OCI-LY3 (cell line): ENCODE measurements around the gene CDK5R1.
A peak's percentile ranks its signal among the peaks of the same experiment; 100 is the strongest.

ENCODE experiments used
- H2AFZ ChIP-seq: fragments of 200-600, 300-600 bp; shearing (Covaris generic); 2 replicates; pipeline ENCODE4 v1.6.0; 2014; ENCODE audit warnings: antibody characterized with exemption, low read depth, low read length
- H3K27ac ChIP-seq: fragments of 200-600, 300-600 bp; sonication (generic); 2 replicates; pipeline ENCODE4 v1.5.1; 2014; ENCODE audit warnings: mild to moderate bottlenecking, low read length, moderate library complexity, mixed read lengths
- H3K27me3 ChIP-seq: fragments of 200-600, 300-600 bp; sonication (generic); 2 replicates; pipeline ENCODE4 v1.6.1; 2014; ENCODE audit warnings: low read depth, low read length, mixed read lengths
- H3K36me3 ChIP-seq: fragments of 200-600, 300-600 bp; sonication (generic); replicated peaks from 2 replicates; pipeline ENCODE3; 2014; ENCODE audit warnings: low read depth, low read length, mixed read lengths
- H3K4me1 ChIP-seq: fragments of 300-600, 200-600 bp; sonication (generic); 2 replicates; pipeline ENCODE4 v1.6.1; 2014; ENCODE audit warnings: low read length, mixed read lengths
- H3K4me2 ChIP-seq: fragments of 200-600, 300-600 bp; sonication (generic); 2 replicates; pipeline ENCODE4 v1.6.1; 2014; ENCODE audit warnings: low read length, mixed read lengths
- H3K4me3 ChIP-seq: fragments of 300-600, 200-600 bp; sonication (generic); 2 replicates; pipeline ENCODE4 v1.5.1; 2014; ENCODE audit warnings: antibody characterized with exemption, mild to moderate bottlenecking, low read length, moderate library complexity
- H3K79me2 ChIP-seq: fragments of 300-600, 200-600 bp; shearing (Covaris generic); 2 replicates; pipeline ENCODE4 v1.6.1; 2014; ENCODE audit warnings: mild to moderate bottlenecking, low read length, mixed read lengths
- H3K9ac ChIP-seq: fragments of 300-600, 200-600 bp; shearing (Covaris generic); 2 replicates; pipeline ENCODE4 v1.6.0; 2014; ENCODE audit warnings: mild to moderate bottlenecking, low read length, moderate library complexity
- H3K9me3 ChIP-seq: fragments of 200-600, 300-600 bp; shearing (Covaris generic); 2 replicates; pipeline ENCODE4 v1.6.1; 2014; ENCODE audit warnings: low read length, mixed read lengths; ENCODE audit not compliant: insufficient read depth
- H4K20me1 ChIP-seq: fragments of 200-600, 300-600 bp; sonication (generic); 2 replicates; pipeline ENCODE4 v1.6.1; 2016; ENCODE audit warnings: low read length, mixed read lengths; ENCODE audit not compliant: insufficient read depth
- EZH2phosphoT487 ChIP-seq: fragments of 200-600 bp; shearing (Covaris generic); IDR thresholded peaks from 2 replicates; pipeline ENCODE4 v1.6.1; 2018; ENCODE audit warnings: antibody characterized with exemption, mixed run types, low read depth
- TF ChIP-seq, protein P1 (sequence below): fragments of 200-600, 300-600 bp; sonication (generic); IDR thresholded peaks from 2 replicates; pipeline ENCODE4 v1.5.1; 2014; ENCODE audit warnings: antibody characterized with exemption, low read length, low read depth

CDK5R1 gene

GRCh38 chr17:32461853-32462617, 24.8 kb upstream of the CDK5R1 start:
- no peak overlapping the region for H2AFZ ChIP-seq
- peaks cover 5% of the 10 kb centered on the region for H4K20me1 ChIP-seq
- H3K36me3 ChIP-seq = peaks cover 43% of the 10 kb centered on the region
- H3K4me3 ChIP-seq = no peak overlapping the region
- no peak overlapping the region for H3K27ac ChIP-seq
- H3K79me2 ChIP-seq = peaks cover 50% of the 10 kb centered on the region
- TF ChIP-seq, protein P1, sequence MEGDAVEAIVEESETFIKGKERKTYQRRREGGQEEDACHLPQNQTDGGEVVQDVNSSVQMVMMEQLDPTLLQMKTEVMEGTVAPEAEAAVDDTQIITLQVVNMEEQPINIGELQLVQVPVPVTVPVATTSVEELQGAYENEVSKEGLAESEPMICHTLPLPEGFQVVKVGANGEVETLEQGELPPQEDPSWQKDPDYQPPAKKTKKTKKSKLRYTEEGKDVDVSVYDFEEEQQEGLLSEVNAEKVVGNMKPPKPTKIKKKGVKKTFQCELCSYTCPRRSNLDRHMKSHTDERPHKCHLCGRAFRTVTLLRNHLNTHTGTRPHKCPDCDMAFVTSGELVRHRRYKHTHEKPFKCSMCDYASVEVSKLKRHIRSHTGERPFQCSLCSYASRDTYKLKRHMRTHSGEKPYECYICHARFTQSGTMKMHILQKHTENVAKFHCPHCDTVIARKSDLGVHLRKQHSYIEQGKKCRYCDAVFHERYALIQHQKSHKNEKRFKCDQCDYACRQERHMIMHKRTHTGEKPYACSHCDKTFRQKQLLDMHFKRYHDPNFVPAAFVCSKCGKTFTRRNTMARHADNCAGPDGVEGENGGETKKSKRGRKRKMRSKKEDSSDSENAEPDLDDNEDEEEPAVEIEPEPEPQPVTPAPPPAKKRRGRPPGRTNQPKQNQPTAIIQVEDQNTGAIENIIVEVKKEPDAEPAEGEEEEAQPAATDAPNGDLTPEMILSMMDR = peak; percentile 61
- no peak for TF ChIP-seq EZH2phosphoT487
- H3K9ac ChIP-seq = no peak overlapping the region
- H3K9me3 ChIP-seq = no peaks in the 10 kb centered on the region
- no peaks in the 10 kb centered on the region for H3K27me3 ChIP-seq
- no peak overlapping the region for H3K4me2 ChIP-seq
- H3K4me1 ChIP-seq = no peaks in the 10 kb centered on the region

- Histone ChIP-seq H3K79me2 (peaks cover 45% of the 10 kb centered on the region), H3K36me3 (peaks cover 45% of the 10 kb centered on the region), H2AFZ (no peak overlapping the region), H3K4me3 (no peak overlapping the region), H3K27me3 (no peaks in the 10 kb centered on the region), H3K9ac (no peak overlapping the region), H3K9me3 (no peaks in the 10 kb centered on the region), H3K4me2 (no peak overlapping the region), H4K20me1 (peaks cover 5% of the 10 kb centered on the region), H3K27ac (no peak overlapping the region), H3K4me1 (no peaks in the 10 kb centered on the region)
- TF ChIP-seq, protein P1 = no peak
- no peak for TF ChIP-seq EZH2phosphoT487
Measured at GRCh38 chr17:32463304-32463703, 23.5 kb upstream of the CDK5R1 start.

GRCh38 chr17:32464374-32464773, 22.4 kb upstream of the CDK5R1 start:
- H4K20me1 ChIP-seq = peaks cover 5% of the 10 kb centered on the region
- H3K79me2 ChIP-seq = peaks cover 45% of the 10 kb centered on the region
- H3K4me1 ChIP-seq = no peaks in the 10 kb centered on the region
- H3K4me2 ChIP-seq = no peak overlapping the region
- no peak overlapping the region for H3K9ac ChIP-seq
- no peak overlapping the region for H2AFZ ChIP-seq
- H3K27me3 ChIP-seq = no peaks in the 10 kb centered on the region
- H3K27ac ChIP-seq = no peak overlapping the region
- no peak overlapping the region for H3K4me3 ChIP-seq
- H3K36me3 ChIP-seq = peaks cover 47% of the 10 kb centered on the region
- no peak for TF ChIP-seq EZH2phosphoT487
- TF ChIP-seq, protein P1 = no peak
- no peaks in the 10 kb centered on the region for H3K9me3 ChIP-seq

GRCh38 chr17:32467949-32468348, 18.8 kb upstream of the CDK5R1 start:
- H3K36me3 ChIP-seq = peaks cover 56% of the 10 kb centered on the region
- H3K9ac ChIP-seq = no peak overlapping the region
- peaks cover 25% of the 10 kb centered on the region for H3K79me2 ChIP-seq
- TF ChIP-seq, protein P1 = no peak
- no peak for TF ChIP-seq EZH2phosphoT487
- H3K27me3 ChIP-seq = no peaks in the 10 kb centered on the region
- no peaks in the 10 kb centered on the region for H3K4me1 ChIP-seq
- no peak overlapping the region for H3K4me3 ChIP-seq
- no peak overlapping the region for H3K4me2 ChIP-seq
- H3K27ac ChIP-seq = no peak overlapping the region
- H2AFZ ChIP-seq = no peak overlapping the region
- H4K20me1 ChIP-seq = no peaks in the 10 kb centered on the region
- H3K9me3 ChIP-seq = no peaks in the 10 kb centered on the region
